Ishikawa (cell line): ENCODE results near the gene ZNF451.

ENCODE experiments used
- CEBPB ChIP-seq: IDR thresholded peaks from 2 replicates; pipeline ENCODE4 v1.6.1; 2012
- CREB1 ChIP-seq: IDR thresholded peaks from 2 replicates; pipeline ENCODE4 v1.6.1; 2012; ENCODE audit warnings: low read depth
- EGR1 ChIP-seq: IDR thresholded peaks from 2 replicates; pipeline ENCODE4 v1.6.1; 2012
- EP300 ChIP-seq: IDR thresholded peaks from 2 replicates; pipeline ENCODE4 v1.6.1; 2012; ENCODE audit warnings: borderline replicate concordance
- FOXM1 ChIP-seq: IDR thresholded peaks from 2 replicates; pipeline ENCODE4 v1.6.1; 2012; ENCODE audit warnings: low read depth, borderline replicate concordance
- NFIC ChIP-seq: IDR thresholded peaks from 2 replicates; pipeline ENCODE4 v1.6.1; 2012
- RAD21 ChIP-seq: IDR thresholded peaks from 2 replicates; pipeline ENCODE4 v1.6.1; 2012; ENCODE audit warnings: low read depth
- TAF1 ChIP-seq: IDR thresholded peaks from 2 replicates; pipeline ENCODE4 v1.6.1; 2012; ENCODE audit warnings: low read depth, mild to moderate bottlenecking
- TCF12 ChIP-seq: IDR thresholded peaks from 2 replicates; pipeline ENCODE4 v1.6.1; 2012; ENCODE audit warnings: low read depth
- TEAD4 ChIP-seq: IDR thresholded peaks from 2 replicates; pipeline ENCODE4 v1.6.1; 2012
- YY1 ChIP-seq: IDR thresholded peaks from 2 replicates; pipeline ENCODE4 v1.6.1; 2012; ENCODE audit warnings: low read depth
- ZBTB7A ChIP-seq: IDR thresholded peaks from 2 replicates; pipeline ENCODE4 v1.6.1; 2012; ENCODE audit warnings: low read depth
- TF ChIP-seq, protein P1 (sequence below): IDR thresholded peaks from 2 replicates; pipeline ENCODE4 v1.6.1; 2012; ENCODE audit warnings: low read depth, mild to moderate bottlenecking
- TF ChIP-seq, protein P2 (sequence below): IDR thresholded peaks from 2 replicates; pipeline ENCODE4 v1.6.1; 2012
- TF ChIP-seq, protein P3 (sequence below): IDR thresholded peaks from 2 replicates; pipeline ENCODE4 v1.6.1; 2012

The ZNF451 gene

DNA sequence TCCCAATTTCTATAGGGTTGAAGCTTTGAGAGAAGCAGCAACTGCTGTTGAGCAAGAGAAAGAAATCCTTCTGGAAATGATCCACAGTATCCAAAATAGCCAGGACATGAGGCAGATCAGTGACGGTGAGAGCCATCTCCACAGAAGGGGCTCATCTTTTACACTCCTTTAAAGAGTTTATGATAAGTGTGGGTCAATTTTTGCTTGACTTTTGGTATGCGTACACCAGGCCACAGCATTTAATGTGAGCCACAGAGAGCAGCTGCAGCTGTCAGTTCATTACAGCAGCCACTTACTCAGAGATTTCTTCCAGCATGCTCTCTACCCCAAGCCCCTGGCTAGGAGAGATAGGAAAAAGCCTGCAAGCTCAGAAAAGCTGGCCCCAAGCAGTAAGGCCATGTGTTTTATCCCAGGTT is 92.0 kb downstream of the ZNF451 start:
- TF ChIP-seq NFIC, result no peak

DNA sequence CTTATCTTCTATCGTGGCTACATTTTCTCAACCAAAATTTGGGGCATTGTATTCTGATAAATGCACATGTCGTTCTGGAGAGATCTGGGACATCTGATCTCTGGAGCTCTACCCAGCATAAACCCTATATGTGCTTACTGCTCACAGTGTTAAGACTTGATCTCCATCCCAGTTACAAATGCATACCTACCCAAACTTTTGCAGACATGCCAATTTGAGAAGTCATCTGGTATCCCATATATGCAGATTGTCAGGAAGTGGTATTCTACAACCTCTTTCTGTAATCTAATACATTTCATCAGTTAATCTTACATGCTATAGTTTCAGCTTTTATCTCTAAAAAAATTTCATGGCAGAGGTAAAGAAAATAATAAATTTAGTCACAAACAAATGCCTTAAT is 93.3 kb downstream of the ZNF451 start:
- TF ChIP-seq CREB1, result no peak
- no peak for TF ChIP-seq TCF12
- no peak for TF ChIP-seq ZBTB7A
- no peak for TF ChIP-seq TAF1
- TF ChIP-seq EP300, result no peak
- TF ChIP-seq TEAD4, result no peak
- TF ChIP-seq, protein P1, sequence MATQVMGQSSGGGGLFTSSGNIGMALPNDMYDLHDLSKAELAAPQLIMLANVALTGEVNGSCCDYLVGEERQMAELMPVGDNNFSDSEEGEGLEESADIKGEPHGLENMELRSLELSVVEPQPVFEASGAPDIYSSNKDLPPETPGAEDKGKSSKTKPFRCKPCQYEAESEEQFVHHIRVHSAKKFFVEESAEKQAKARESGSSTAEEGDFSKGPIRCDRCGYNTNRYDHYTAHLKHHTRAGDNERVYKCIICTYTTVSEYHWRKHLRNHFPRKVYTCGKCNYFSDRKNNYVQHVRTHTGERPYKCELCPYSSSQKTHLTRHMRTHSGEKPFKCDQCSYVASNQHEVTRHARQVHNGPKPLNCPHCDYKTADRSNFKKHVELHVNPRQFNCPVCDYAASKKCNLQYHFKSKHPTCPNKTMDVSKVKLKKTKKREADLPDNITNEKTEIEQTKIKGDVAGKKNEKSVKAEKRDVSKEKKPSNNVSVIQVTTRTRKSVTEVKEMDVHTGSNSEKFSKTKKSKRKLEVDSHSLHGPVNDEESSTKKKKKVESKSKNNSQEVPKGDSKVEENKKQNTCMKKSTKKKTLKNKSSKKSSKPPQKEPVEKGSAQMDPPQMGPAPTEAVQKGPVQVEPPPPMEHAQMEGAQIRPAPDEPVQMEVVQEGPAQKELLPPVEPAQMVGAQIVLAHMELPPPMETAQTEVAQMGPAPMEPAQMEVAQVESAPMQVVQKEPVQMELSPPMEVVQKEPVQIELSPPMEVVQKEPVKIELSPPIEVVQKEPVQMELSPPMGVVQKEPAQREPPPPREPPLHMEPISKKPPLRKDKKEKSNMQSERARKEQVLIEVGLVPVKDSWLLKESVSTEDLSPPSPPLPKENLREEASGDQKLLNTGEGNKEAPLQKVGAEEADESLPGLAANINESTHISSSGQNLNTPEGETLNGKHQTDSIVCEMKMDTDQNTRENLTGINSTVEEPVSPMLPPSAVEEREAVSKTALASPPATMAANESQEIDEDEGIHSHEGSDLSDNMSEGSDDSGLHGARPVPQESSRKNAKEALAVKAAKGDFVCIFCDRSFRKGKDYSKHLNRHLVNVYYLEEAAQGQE, result no peak
- TF ChIP-seq RAD21, result no peak
- TF ChIP-seq NFIC, result no peak
- TF ChIP-seq, protein P2, sequence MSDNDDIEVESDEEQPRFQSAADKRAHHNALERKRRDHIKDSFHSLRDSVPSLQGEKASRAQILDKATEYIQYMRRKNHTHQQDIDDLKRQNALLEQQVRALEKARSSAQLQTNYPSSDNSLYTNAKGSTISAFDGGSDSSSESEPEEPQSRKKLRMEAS, result no peak
- TF ChIP-seq, protein P3, sequence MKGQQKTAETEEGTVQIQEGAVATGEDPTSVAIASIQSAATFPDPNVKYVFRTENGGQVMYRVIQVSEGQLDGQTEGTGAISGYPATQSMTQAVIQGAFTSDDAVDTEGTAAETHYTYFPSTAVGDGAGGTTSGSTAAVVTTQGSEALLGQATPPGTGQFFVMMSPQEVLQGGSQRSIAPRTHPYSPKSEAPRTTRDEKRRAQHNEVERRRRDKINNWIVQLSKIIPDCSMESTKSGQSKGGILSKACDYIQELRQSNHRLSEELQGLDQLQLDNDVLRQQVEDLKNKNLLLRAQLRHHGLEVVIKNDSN, result no peak
- TF ChIP-seq YY1, result no peak
- no peak for TF ChIP-seq FOXM1
- no peak for TF ChIP-seq EGR1
- TF ChIP-seq CEBPB, result no peak

DNA sequence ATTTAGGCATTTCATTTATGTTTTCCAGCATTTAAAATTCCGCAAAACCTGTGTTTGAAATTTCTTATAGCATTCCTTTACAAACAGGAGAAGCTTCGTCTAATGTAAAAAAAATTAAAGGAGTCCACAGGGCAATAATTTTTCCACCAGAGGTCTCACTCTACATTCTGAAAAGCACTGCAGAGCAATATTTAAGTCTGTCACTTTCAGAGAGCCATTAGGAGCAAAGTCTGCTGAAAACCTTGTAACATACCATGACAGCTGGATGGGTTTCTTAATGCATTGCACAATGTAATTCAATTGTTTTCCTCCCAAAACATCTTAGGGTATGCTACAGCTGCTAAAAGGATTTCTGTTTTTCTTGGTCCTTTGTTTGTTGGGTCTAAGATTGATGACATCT is 100.2 kb downstream of the ZNF451 start:
- TF ChIP-seq RAD21 (peak; percentile 20; the same call in 1 of the 2 replicates), CREB1 (no peak)

DNA sequence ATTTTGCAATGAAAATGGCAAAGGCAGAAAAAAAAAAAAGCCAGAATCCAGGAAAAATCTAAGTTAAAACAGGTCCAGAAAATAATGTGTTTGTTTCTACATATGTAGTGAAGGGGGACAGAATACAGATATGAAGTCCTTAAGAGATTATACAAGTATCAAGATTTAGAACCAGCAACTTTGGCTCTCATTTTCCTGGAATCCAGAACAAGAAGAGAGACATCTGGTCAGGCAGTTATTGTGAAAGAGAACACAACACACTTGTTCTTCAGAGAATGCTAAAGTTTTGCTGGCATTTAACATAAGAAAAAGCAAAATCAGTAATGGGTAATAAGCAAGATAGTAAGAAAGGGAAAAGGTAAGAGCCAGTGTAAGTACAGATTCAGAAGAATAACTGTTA is 103.2 kb downstream of the ZNF451 start:
- no peak for TF ChIP-seq ZBTB7A
- TF ChIP-seq CEBPB, result no peak
- no peak for TF ChIP-seq FOXM1
- TF ChIP-seq, protein P1, result no peak

DNA sequence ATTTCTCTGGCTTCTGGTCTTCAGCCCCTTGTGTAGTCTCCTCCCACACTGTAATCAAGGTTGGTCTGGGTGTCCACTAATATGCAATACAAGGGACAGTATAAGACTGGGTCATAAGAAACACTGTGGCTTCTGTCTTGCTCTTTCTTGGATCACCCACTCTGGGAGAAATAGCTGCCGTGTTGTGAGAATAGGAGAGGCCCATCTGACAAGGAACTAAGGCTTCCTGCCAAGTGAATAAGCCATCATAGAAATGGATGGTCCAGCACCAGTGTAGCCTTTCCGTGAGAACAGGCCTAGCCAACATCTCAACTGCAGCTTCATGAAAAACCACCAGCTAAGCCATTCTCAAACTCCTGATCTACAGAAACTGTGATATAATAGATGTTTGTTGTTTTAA is 105.5 kb downstream of the ZNF451 start:
- no peak for TF ChIP-seq FOXM1
- TF ChIP-seq EGR1, result no peak
- TF ChIP-seq, protein P1, result no peak
- TF ChIP-seq, protein P3, result no peak
- TF ChIP-seq ZBTB7A, result no peak
- no peak for TF ChIP-seq YY1
- TF ChIP-seq NFIC, result no peak
- TF ChIP-seq EP300, result no peak
- TF ChIP-seq TEAD4, result no peak
- TF ChIP-seq CEBPB, result no peak
- TF ChIP-seq TCF12, result no peak
- no peak for TF ChIP-seq RAD21
- TF ChIP-seq, protein P2, result no peak
- TF ChIP-seq TAF1, result no peak
- TF ChIP-seq CREB1, result no peak
